Measurements from ENCODE around the gene PGLYRP1. TPM values are rescaled to one million over a fixed set of nuclear protein-coding genes. Genes with fewer than 3 reads are reported as not detected.

The PGLYRP1 gene
- total RNA-seq, 4 donors from 2014 or later = not detected

DNA sequence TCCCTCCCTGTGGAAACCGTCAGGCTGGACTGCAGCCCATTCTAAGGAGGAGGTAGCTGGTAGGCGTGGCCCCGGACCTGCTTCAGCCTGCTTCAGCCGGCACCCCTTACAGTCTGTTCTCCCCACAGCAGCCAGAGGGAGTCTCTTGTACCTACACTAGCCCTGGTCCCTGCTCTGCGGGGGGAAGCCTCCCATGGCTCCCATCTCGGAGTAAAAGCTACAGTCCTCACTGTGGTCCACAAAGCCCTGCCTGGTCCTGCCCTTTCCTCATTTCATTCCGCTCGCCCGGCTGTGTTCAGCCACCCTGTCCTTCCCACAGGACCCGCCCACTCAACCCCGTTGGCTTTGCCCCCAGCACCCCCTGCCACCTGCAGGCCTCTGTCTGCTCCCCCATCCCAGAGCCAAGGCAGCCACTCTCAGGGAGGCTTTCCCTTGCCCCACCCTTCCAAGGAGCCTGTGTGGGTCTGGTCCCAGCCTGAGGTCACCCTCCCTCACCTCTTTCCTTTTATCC is 1.3 kb downstream of the PGLYRP1 start:
- no peak for DNase-seq
- ATAC-seq = no peak
- intact Hi-C loops (cut with DNase I; ENCODE audit: low total_unique reads) (no loop called here), in situ Hi-C loops (cut with MboI; ENCODE audit: low sequenced_read_pairs in 4 of 4) (loop anchor here in 1 of 4 donors (10.0 kb wide), 1 partner anchor 243 kb away; no protein-coding TSS in a partner anchor)
- Histone ChIP-seq H3K27me3 (peaks cover 42 to 43% (median 42%) of the 10 kb centered on the region in 3 donors), H3K4me1 (peaks cover 0 to 5% of the 10 kb centered on the region in 2 donors), H3K9me3 (no peaks in the 10 kb centered on the region), H3K36me3 (no peaks in the 10 kb centered on the region), H3K27ac (no peak overlapping the region), H3K4me3 (no peak overlapping the region)
- TF ChIP-seq, protein P1, sequence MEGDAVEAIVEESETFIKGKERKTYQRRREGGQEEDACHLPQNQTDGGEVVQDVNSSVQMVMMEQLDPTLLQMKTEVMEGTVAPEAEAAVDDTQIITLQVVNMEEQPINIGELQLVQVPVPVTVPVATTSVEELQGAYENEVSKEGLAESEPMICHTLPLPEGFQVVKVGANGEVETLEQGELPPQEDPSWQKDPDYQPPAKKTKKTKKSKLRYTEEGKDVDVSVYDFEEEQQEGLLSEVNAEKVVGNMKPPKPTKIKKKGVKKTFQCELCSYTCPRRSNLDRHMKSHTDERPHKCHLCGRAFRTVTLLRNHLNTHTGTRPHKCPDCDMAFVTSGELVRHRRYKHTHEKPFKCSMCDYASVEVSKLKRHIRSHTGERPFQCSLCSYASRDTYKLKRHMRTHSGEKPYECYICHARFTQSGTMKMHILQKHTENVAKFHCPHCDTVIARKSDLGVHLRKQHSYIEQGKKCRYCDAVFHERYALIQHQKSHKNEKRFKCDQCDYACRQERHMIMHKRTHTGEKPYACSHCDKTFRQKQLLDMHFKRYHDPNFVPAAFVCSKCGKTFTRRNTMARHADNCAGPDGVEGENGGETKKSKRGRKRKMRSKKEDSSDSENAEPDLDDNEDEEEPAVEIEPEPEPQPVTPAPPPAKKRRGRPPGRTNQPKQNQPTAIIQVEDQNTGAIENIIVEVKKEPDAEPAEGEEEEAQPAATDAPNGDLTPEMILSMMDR (IDR thresholded peaks at IDR 0.05 in 4 of 5, conservative IDR thresholded peaks at IDR 0.05 in 1 of 5) = no peak
- TF ChIP-seq POLR2A (IDR thresholded peaks at IDR 0.05) = no peak

DNA sequence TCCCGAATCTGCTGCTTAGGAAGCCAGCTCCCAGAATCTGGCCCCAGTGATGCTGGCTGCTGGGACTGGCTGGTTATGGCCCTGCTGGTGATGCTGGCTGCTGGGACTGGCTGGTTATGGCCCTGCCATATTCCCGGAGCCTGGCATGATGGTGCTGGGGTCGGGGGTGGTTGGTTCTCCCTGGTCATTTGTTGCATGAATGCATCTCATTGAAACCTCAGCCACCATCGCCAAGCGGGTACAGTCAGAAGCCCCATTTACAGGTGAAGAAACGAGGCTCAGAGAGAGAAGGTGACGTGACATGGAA is 2.1 kb downstream of the PGLYRP1 start:
- Histone ChIP-seq H3K4me1 (peaks cover 0 to 12% of the 10 kb centered on the region in 2 donors), H3K27me3 (peaks cover 34 to 48% (median 39%) of the 10 kb centered on the region in 3 donors), H3K36me3 (no peaks in the 10 kb centered on the region), H3K9me3 (no peaks in the 10 kb centered on the region), H3K27ac (no peak overlapping the region), H3K4me3 (no peak overlapping the region)
- ATAC-seq = no peak
- intact Hi-C loops (cut with DNase I; ENCODE audit: low total_unique reads) = no loop called here
- no peak for DNase-seq
- in situ Hi-C loops (cut with MboI; ENCODE audit: low sequenced_read_pairs in 4 of 4) = loop anchor here in 1 of 4 donors (10.0 kb wide), 1 partner anchor 244 kb away; no protein-coding TSS in a partner anchor
- no peak for TF ChIP-seq POLR2A (IDR thresholded peaks at IDR 0.05)
- TF ChIP-seq, protein P1 (IDR thresholded peaks at IDR 0.05 in 4 of 5, conservative IDR thresholded peaks at IDR 0.05 in 1 of 5) = no peak

DNA sequence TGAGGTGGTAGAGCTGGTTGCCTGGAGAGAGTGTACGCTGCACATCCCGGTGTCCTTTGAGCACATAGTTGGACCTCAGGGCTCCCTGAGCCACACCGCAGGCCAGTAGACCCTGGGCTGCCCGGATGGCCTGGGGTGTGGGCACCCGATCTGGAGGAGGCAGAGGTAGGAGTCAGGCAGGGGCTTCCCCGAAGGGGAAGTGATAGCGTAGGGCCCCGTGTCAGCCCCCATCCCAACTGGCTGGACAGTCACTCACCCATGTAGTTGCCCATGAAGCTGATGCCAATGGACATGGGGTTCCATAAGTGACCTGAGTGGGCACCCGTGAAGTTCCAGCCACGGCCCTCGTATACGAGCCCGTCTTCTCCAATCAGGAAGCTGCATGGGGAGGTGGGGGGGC is 3.6 kb downstream of the PGLYRP1 start:
- no peak overlapping the region for H3K4me3 ChIP-seq
- intact Hi-C loops (cut with DNase I; ENCODE audit: low total_unique reads) = loop anchor here (5.0 kb wide), 2 partner anchors 92 to 202 kb away; partner anchors contain the start of gene RSPH6A
- no peak overlapping the region for H3K27ac ChIP-seq
- TF ChIP-seq, protein P1 (IDR thresholded peaks at IDR 0.05 in 4 of 5, conservative IDR thresholded peaks at IDR 0.05 in 1 of 5) = no peak
- TF ChIP-seq POLR2A (IDR thresholded peaks at IDR 0.05) = no peak
- H3K9me3 ChIP-seq = no peaks in the 10 kb centered on the region
- H3K27me3 ChIP-seq = peaks cover 36 to 48% (median 40%) of the 10 kb centered on the region in 3 donors
- in situ Hi-C loops (cut with MboI; ENCODE audit: low sequenced_read_pairs in 4 of 4) = no loop called here
- H3K36me3 ChIP-seq = no peaks in the 10 kb centered on the region
- DNase-seq (no peak), ATAC-seq (no peak)
- H3K4me1 ChIP-seq = peaks cover 0 to 15% of the 10 kb centered on the region in 2 donors

DNA sequence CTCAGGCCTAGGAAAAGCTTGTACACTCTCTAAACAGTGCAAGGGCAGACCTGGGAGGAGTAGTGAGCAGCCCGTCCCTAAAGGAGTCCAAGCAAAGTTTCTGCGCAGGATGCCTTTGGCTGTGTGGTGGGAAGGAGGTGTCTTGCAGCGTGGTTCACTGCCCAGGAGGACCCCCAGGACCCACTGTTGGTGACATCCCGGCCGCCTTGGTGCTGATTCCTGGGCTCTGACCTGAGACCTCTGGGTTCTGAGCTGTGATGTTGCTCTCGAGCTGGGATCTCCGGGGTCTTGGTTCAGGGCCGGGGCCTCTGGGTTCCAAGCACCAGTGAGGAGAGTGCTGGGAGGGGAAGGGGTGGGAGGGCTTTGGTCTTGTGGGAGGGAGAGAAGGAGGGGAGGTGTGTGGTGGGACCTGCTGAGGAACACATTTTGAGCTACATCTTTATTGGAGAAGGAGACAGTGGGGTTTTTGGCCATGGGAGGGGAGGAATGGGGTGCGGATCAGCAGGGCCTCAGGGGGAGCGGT is 4.1 kb downstream of the PGLYRP1 start:
- TF ChIP-seq POLR2A (IDR thresholded peaks at IDR 0.05) = no peak
- TF ChIP-seq, protein P1 (IDR thresholded peaks at IDR 0.05 in 4 of 5, conservative IDR thresholded peaks at IDR 0.05 in 1 of 5) = no peak
- in situ Hi-C loops (cut with MboI; ENCODE audit: low sequenced_read_pairs in 4 of 4) (no loop called here), intact Hi-C loops (cut with DNase I; ENCODE audit: low total_unique reads) (loop anchor here (5.0 kb wide), 2 partner anchors 91 to 201 kb away; partner anchors contain the start of gene RSPH6A)
- Histone ChIP-seq H3K36me3 (no peaks in the 10 kb centered on the region), H3K9me3 (no peaks in the 10 kb centered on the region), H3K4me1 (peaks cover 0 to 15% of the 10 kb centered on the region in 2 donors), H3K4me3 (no peak overlapping the region), H3K27ac (no peak overlapping the region), H3K27me3 (peaks cover 38 to 48% (median 38%) of the 10 kb centered on the region in 3 donors)
- ATAC-seq (no peak), DNase-seq (no peak)
